Left hindlimb (tissue), 1 donor: Measurements from ENCODE around the gene FLT3LG.
"Not testable (repeated sequence)": the region's sequence is repeated elsewhere in the genome, so short reads cannot be mapped to it uniquely, and the experiment has no call there.

Experiments
- DNase-seq: peaks from one replicate; pipeline ENCODE4 v3.0.0-alpha.2; 2018

Gene FLT3LG

DNA sequence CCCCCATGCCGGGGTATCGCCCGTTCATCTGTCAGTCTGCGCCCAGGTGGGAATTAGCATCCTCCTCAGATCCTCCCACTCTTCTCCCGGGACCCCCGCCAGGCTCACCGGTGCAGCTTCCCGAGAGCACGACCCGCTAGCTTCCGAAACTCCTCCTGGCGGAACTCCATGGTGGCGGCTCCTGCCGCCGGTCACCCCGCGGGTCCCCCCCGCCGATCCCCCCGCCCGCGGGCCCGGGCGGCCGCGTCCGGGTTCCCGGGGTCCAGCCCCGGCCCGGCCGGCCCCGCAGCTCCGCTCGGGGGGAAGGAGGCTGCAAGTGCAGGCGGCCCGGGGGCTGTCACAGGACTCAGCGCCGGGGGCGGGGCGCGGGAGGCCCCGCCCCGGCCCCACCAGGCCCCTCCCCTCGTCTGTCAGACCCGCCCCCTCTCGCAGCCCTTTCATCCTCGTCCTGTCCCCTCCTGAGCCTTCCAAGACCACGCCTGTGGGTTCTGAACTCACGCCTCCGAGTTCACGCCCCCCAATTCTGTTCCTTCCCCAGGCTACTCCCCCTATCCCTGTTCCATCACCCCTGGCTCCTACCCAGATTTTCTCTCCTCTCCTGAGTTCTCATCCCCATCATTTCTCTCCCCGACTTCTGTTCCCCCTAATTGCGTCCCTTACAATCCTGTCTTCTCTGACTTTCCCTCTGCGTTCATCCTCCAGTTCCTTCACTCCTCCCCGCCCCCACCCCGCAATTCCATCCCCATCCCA lies 32.6 kb upstream of the FLT3LG start, which contains the start of gene SLC17A7:
SLC17A7 (minus strand) TSS at position 318 of the 750 bp plus-strand sequence; CDS start at position 170, 148 bp downstream.
- DNase-seq: peak; percentile 67

- DNase-seq: no peak
Observed at GRCh38 chr19:49441960-49442350, 32.1 kb upstream of the FLT3LG start.

DNA sequence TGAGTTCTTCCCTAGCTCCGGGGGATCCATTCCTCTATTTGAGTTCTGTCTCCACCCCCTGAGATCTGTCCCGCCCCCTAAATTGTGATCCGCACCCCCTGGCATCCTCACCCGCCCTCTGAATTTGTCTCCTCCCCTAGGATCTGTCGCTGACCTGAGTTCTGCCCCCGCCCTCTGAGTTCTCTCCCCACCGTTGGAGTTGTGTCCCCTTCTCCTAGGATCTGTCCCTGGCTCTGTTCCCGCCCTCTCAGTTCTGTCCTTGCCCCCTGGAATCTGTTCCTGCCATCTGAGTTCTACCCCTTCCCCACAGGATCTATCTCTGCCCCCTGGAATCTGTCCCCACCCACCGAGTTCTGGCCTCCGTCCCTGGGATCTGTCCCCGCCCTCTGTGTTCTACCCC lies 31.7 kb upstream of the FLT3LG start:
- DNase-seq: no peak

GRCh38 chr19:49442771-49443365 lies 31.1 kb upstream of the FLT3LG start:
- peak; percentile 95 for DNase-seq

GRCh38 chr19:49443366-49444099 lies 30.5 kb upstream of the FLT3LG start:
- peak; percentile 98 for DNase-seq

DNA sequence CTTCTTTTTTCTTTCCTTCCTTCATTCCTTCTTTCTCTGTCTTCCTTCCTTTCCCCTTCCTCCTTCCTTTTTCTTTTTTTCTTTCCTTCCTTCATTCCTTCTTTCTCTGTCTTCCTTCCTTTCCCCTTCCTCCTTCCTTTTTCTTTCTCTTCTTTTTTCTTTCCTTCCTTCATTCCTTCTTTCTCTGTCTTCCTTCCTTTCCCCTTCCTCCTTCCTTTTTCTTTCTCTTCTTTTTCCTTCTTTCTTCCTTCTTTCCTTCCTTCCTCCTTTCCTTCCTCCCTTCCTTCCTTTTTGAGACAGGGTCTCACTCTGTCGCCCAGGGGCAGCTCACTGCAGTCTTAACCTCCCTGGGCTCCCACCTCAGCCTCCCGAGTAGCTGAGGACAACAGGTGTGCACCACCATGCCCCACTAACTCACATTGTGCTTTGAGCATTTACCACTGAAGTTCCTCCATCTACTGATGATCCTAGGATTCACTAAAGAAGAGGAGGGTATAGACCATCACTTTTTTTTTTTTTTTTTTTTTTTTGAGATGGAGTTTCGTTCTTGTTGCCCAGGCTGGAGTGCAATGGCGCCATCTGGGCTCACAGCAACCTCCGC lies 29.8 kb upstream of the FLT3LG start:
- DNase-seq: not testable (repeated sequence)

DNA sequence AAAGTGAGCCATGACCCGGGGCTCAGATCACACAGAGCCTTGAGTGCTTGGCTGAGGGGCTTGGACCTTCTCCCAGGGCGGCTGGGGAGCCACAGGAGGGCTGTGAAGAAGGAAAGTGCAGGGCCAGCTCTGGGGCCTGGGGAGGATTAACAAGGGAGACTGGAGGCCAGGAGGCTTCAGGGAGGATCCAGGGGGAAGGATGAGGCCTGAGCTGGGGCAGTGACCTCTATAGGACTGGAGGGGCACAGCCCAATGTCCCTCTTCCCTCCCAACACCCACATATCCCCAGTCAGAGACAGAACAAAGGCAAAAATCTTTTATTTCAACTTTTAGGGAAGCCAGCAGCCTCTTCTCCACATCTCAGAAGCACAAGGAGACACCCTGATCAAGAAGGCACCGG lies 28.0 kb upstream of the FLT3LG start:
- no peak for DNase-seq

DNA sequence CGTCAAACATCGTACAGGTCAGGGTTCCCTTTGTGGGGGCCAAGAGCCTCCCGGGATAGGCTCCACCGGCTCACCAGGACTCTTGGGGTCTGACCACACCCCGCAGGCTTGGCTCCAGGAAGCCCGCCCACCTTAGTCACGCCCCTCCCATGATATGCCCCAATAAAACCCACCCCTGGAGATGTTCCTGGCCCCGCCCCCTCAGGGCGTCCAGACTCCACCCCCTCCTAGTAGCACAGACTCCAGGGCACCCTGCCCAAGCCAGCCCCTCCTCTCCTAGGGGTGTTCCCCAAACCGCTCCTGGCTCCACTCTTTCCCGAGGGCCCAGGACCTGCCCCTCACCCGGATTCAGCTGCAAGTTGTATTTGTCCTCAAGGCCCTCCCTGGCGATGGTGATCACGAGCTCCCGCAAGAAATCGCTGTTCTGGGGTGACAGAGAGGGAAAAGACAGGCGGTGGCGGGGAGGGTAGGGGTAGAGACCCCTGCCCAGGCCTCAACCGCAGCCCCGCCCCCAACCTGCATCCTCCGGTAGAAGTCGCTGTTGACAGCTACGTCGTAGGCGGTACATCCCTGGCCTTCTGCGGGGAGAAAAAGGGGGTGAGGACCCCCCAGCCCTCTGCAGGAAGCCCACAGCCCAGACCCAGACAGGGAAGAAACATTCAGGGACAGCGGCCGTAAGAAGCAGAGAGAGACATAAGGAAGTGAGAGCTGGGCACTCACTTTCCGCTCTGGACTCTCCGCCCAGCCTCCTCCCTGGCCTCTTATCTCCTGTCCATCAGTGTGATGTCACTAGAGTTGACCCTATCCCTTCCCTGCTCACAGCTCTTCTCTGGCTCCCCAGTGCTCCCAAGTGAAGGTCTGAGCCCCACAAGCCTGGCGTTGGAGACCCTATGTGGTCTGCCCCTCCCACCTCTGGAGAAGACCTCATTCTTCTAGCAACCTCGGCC lies 26.3 kb upstream of the FLT3LG start:
- DNase-seq: no peak

GRCh38 chr19:49448432-49448786 lies 25.6 kb upstream of the FLT3LG start:
- no peak for DNase-seq

DNA sequence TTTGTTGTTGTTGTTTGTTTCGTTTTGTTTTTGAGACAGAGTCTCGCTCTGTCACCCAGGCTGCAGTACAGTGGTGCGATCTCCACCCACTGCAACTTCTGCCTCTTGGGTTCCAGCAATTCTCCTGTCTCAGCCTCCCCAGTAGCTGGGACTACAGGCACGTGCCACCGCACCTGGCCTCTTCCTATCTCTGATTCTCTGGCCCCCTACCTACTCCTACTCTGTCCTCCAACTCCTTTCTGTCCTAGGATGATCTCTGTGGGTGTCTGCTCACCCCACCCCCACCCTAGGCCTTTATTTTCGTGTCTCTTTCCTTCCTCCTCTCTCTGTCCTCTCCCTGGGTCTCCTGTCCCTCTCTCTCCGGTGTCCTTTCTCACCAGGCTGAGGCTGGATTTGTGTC lies 23.6 kb upstream of the FLT3LG start:
- no peak for DNase-seq

DNA sequence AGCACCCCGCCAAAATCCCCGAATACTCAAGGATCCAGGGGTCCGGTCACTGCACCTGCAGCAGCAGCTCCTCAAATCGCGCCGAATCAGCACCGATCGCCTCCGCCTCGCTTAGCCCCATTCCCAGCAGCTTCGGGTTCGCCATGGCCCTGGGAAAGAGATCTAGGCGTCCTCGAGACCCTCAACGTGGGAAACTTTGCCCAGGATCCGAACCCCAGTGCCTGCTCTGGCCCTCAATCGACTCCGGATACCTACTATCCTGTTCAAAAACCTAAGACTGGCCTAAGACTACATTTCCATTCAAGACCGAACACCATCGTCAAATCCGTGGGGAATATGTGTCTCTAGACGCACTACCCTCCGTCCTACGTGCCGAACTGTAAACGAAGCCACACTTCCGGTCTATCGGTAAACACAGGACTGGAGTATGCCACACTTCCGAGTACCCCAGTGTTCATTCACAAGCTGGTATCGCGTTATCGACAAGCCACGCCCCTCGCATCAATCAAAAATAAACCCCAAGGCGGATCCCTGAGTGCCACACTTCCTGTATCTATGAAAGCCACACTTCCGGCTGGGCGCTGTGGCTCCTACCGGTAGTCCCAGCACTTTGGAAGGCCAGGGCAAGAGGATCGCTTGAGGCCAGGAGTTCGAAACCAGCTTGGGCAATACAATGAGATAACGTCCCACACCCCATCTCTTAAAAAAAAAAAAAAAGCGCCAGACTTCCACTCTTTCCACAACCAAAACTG lies 22.4 kb upstream of the FLT3LG start, which contains the start of gene PIH1D1:
PIH1D1 (minus strand) TSS at position 385 of the 752 bp plus-strand sequence; CDS start at position 145, 240 bp downstream.
- peak; percentile 97 for DNase-seq

DNA sequence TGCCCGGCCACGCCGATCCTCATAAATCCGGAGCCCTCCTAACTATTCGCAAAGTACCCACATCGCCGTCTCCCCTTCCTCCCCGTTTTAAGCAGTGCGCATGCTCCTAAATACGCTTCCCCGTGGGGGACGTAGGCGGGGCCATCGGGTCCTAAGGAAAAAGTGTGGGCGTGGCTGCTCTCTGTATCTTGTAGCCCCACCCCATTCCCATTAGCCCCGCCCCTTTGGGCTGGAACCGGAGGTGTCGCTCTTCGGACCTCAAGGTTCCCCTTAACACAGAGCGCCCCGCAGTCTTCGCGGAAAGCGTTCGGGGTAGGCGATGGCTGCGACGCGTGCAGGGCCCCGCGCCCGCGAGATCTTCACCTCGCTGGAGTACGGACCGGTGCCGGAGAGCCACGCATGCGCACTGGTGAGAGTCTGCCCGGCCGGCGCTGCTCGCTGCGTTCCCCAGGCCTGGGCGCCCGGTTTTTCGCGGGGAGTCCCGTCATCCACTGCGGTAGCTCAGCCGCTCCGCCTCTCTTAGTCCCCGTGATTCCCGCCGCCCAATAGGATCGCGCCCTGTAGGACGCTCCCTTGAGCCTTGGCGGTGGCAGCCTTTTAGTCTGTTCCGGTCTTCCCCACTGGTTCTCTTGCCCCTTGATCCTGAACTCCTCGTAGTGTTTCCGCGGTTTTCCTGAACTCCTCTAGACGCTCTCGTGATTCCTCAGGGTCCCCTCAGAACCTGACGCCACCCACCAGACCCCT lies 20.8 kb upstream of the FLT3LG start, which contains the start of gene ALDH16A1:
ALDH16A1 (plus strand) TSS at position 213 of the 744 bp plus-strand sequence; CDS start at position 320, 107 bp downstream.
- DNase-seq: peak; percentile 99

DNA sequence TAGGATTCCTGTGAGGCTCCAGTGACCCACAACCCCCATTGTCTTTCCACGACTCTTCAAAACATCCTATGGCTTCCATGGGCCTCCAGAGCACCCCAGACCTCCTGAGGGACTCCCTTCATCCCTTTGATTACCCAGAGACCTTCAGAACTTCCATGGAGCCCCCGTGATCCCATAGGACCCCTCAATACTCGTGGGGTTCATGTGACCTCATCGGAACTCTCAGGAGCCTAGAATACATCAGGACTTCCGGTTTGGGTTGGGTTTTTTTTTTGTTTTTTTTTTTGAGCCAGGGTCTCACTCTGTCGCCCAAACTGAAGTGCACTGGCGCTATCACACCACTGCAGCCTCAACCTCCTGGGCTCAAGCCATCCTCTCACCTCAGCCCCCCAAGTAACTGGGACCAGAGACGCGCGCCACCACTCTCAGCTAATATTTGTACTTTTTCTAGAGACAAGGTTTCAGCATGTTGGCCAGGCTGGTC lies 20.2 kb upstream of the FLT3LG start:
- DNase-seq: no peak

GRCh38 chr19:49455773-49456172 lies 18.2 kb upstream of the FLT3LG start:
- DNase-seq: no peak

DNA sequence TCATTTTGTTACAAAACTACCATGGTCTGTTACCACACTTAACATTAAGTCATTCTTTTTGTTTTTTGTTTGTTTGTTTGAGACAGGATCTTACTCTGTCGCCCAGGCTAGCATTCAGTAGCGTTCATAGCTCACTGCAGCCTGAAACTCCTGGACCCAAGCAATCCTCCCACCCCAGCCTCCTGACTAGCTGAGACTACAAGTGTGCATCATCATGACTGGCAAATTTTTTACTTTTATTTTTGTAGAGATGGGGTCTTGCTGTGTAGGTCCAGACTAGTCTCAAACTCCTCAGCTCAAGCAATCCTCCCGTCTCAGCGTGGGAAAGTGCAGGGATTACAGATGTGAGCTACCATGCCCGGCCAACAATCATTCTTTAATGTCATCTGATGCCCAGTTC lies 17.7 kb upstream of the FLT3LG start:
- no peak for DNase-seq

DNA sequence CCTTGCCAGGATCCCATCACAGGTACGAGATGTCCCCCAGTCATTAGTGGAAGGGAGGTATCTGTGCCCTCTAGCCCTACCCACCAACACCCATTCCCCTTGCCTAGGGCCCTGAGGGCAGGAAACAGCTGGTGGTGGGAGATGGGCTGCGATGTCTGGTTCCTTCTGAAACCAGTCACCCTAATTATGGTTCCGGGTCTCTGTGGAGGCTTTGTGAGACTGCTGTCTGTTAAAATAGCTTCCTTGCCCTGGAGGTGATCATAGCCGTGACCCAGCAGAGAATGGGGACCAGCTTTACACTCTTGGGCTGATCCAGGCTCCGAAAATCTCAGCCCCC lies 15.5 kb upstream of the FLT3LG start:
- no peak for DNase-seq

DNA sequence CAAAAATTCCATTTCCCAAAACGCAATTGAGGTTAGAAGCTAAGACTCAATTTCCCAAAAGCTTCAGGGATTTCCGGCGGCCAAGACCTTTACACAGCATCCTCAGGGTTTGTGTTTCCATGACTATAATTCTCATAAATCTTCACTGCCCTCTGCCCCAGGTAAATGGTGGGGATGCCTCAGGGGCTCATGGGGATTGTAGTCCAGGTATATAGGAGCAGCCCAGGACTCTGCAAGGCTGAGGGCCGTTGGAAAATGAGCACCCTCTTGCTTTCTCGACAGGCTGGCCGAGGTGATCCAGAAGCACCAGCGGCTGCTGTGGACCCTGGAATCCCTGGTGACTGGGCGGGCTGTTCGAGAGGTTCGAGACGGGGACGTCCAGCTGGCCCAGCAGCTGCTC lies 14.6 kb upstream of the FLT3LG start:
- DNase-seq: no peak

DNA sequence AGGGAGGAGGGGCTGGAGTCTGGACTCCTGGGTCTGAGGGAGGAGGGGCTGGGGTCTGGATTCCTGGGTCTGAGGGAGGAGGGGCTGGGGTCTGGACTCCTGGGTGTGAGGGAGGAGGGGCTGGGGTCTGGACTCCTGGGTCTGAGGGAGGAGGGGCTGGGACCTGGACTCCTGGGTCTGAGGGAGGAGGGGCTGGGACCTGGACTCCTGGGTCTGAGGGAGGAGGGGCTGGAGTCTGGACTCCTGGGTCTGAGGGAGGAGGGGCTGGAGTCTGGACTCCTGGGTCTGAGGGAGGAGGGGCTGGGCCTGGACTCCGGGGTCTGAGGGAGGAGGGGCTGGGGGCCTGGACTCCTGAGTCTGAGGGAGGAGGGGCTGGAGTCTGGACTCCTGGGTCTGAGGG lies 12.9 kb upstream of the FLT3LG start:
- DNase-seq: not testable (repeated sequence)

DNA sequence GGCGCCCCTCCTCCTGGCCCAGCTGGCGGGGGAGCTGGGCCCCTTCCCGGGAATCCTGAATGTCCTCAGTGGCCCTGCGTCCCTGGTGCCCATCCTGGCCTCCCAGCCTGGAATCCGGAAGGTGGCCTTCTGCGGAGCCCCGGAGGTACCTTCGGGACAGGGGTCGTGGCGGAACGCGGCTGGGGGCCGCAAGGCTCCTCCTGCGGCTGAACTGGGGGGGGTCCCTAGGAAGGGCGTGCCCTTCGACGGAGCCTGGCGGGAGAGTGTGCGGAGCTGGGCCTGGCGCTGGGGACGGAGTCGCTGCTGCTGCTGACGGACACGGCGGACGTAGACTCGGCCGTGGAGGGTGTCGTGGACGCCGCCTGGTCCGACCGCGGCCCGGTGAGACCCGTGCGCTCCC lies 12.4 kb upstream of the FLT3LG start:
- DNase-seq: no peak

- DNase-seq: no peak
Observed at GRCh38 chr19:49462492-49462891, 11.5 kb upstream of the FLT3LG start.
